Suppressor macrophage treated with lipopolysaccharide for 4 hours (primary cell): ENCODE results near the gene TM9SF1.
A peak's percentile ranks its signal among the peaks of the same experiment; 100 is the strongest.
"Not testable (repeated sequence)": the region's sequence is repeated elsewhere in the genome, so short reads cannot be mapped to it uniquely, and the experiment has no call there.

Experiments used
- DNase-seq: peaks from one replicate; pipeline ENCODE4 v3.0.0-alpha.2; 2020

TM9SF1 gene

GRCh38 chr14:24222987-24223386 is 27.7 kb upstream of the TM9SF1 start:
- DNase-seq = not testable (repeated sequence)

DNA sequence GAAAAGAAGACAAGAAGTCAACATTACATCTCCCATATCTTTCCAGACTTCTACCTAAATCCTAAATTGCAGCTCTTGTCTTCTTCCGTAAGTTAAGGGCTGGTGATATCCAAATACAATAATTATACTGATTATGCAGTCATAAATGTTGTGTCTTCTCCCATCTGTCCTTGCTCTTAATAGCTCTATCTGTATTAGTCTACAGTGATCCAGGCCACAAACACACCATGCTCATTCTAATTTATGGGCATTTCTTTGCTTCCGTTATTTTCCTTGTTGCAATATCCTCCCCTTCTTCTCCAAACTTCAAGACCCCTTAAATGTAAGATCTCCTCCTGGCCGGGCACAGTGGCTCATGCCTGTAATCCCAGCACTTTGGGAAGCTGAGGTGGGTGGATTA is 24.3 kb upstream of the TM9SF1 start:
- no peak for DNase-seq

DNA sequence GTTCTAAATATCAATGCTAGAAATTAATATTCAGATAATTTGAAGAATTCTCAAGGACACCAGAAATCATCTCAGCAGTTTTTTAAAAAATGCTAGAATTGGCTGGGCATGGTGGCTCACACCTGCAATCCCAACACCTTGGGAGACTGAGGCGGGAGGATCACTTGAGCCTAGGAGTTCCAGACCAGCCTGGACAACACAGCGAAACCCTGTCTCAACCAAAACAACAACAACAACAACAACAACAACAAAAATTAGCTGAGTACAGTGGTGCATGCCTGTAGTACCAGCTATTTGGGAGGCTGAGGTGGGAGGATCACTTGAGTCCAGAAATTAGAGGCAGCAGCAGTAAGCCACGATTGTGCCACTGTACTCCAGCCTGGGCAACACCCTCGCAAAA is 23.8 kb upstream of the TM9SF1 start:
- no peak for DNase-seq

DNA sequence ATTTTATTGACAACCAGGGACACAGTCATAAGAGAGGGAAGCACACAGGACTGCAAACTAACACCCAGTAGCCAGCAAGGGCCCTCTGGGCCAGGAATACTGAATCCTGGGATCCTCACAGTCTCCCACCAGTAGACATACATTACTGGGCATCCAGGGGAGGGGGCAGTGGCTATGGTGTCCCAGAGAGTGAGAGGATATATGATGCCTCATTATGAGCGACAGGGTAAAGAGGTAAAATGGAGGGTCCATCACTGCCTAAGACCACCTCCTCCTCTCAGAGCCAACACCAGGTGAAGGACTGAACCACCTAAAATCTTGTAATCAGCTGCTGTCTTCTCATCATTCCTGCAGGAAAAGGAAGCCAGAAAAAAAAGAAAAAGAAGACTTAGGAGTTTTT is 21.6 kb upstream of the TM9SF1 start:
- not testable (repeated sequence) for DNase-seq

DNA sequence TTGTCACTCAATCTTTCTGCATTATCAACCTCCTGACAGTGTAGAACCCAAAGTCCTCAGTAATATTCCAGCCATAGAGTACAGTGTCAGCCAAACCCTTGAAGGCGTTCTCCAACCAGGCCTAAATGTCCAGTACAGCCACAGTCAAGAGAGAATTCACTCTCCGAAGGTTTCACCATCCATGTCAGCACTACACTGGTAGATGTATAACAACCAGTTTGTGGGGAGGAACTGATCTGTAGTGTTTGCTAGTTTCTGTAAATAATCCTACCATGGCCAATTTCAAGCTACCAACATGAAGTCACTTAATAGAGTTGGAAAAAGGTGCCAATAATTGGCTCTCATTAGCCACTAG is 21.1 kb upstream of the TM9SF1 start:
- no peak for DNase-seq

DNA sequence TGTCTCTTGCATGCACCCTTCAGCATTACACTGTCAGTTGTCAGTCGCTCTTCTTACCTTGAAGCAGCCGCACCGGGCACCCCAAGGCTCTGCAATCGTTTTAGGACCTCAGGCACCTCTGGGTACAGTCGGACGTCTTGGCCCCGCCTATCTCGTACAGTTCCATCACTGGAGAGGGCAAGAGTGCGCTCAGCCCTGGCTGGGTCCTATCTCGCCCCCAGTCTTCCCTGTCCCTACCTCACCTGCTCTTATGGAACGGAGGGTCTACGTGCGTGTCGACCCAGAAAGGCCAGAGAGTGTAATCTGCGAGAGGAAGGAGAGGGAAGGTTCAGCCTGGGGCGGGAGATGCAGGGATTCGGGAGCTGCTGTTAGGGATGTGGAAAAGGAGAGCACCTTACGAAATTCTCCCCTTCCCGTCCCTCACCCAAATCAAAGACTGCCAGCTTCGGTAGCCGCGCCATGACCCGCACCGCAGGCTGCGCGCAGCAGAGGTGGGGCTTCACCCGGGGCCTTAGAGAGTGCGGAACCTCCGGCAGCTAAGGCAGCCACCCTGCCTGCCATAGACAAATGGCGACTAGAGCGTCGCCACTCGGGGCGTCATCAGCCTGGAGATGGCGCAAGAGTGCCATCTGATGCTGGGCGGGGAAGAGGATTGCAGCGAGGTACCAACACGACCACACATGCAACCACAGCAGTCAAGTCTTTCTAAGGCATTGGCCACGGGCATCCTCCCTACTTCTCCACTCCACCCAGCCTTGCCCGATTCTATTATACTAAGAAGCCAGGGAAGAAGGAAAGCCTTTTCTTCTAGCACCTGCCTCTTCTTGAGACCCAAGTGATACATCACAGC is 20.5 kb upstream of the TM9SF1 start, which contains the start of gene MDP1:
Gene MDP1, minus strand, starts transcription at position 572 of the 850 bp plus-strand sequence. Its CDS starts 111 bp downstream, at position 461.
- DNase-seq = peak; percentile 91

- no peak for DNase-seq
These were observed 18.8 kb upstream of the TM9SF1 start for GRCh38 chr14:24213866-24214662.

DNA sequence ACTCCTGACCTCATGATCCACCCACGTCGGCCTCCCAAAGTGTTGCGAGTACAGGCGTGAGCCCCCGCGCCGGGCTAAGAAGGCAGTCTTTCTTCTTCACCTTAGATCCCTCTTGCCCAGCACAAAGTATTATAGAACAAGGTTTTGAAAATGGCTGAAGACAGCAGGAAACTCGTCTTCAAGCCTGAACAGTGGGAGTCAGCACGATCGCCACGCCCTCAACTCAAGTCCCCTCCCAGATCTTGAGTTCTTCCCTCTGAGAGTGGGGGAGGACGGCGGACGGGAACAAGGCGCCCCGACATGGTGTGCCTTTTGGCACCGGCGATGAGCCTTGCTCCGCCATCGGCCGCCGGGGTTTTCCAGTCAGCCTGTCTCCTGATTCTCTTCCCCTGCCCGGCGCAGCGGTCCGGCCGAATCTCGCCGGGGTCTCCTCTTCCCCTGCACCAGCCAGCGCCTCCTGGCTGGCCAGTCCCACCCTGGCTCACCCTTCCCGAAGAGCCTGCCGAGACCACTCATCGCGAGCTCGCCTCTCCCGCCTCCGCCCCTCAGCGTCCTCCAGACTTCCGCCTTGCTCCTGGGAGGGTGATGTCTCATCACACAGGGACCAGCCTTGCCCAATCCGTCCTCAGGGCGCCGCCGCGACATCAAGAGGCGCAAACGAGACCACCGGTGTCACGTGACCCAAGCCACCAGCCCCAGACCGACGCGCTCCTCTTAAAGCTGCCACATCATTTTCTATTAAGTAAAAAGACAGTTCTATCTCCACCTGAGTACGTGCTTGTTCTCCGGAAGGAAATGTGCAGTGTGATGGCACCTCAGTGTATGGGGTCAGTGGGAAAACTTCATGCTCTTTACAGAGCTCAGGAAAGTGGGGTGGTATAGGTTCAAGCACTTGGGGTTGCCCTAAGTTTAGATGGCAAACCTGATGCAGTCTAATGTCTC is 18.0 kb upstream of the TM9SF1 start, which contains the start of gene CHMP4A:
Gene CHMP4A, minus strand, starts transcription at position 565 of the 942 bp plus-strand sequence. Its CDS starts 49 bp downstream, at position 516.
- DNase-seq = peak; percentile 99

- no peak for DNase-seq
These were observed 16.1 kb upstream of the TM9SF1 start for GRCh38 chr14:24211311-24211710.

GRCh38 chr14:24207625-24208024 is 12.4 kb upstream of the TM9SF1 start:
- DNase-seq = no peak

- DNase-seq = no peak
These were observed 11.9 kb upstream of the TM9SF1 start for GRCh38 chr14:24207104-24207551.

DNA sequence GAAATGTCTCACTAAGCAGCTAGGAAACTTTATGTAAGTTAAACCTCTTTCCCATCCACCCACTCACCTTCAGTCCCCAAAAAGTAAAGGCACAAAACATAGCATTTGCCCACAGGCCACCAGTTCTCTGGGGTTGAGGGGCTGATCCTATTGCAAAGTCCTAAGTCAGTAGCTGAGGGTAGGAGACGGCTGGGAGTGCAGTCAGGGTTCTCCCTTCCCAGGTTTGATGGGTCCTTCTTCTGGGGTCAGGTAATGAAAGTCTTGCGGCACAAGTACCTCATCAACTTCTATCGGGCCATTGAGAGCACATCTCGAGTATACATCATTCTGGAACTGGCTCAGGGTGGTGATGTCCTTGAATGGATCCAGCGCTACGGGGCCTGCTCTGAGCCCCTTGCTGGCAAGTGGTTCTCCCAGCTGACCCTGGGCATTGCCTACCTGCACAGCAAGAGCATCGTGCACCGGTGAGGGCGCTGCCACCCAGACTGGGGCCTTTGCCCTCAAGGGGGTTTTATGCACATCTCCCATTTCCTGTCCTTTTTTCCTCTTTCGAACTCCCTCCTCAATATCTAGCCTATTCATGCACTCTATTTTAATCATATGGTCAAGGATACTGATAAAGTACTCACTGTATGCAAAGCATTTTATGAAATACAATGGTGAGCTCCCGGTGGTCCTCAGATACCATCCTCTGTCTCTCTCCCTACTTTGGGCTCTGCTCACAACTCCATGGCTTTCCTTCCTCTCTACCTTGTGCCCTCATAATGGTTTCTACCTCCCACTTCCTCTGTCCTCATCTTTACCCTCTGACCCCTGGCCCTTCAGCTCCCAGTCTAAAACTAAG is 11.2 kb upstream of the TM9SF1 start:
- DNase-seq = no peak

GRCh38 chr14:24204163-24205146 is 9.2 kb upstream of the TM9SF1 start:
- DNase-seq = no peak

DNA sequence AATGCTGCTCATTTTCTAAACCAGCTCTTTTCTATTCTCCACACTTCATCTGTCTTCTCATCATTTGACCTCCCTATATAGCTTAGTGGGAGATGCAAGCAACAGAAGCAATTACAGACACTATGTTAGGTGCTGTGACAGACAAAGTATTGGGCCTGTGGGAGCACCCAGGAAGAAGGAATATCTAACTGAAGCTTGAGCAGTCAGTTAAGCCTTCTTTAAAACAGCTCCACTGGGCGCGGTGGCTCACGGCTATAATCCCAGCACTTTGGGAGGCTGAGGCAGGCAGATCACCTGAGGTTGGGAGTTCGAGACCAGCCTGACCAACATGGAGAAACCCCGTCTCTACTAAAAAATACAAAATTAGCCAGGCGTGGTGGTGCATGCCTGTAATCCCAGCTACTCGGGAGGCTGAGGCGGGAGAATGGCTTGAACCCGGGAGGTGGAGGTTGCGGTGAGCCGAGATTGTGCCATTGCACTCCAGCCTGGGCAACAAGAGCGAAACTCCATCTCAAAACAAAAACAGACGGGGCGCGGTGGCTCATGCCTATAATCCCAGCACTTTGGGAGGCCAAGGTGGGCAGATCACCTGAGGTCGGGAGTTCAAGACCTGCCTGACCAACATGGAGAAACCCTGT is 8.1 kb upstream of the TM9SF1 start:
- not testable (repeated sequence) for DNase-seq

DNA sequence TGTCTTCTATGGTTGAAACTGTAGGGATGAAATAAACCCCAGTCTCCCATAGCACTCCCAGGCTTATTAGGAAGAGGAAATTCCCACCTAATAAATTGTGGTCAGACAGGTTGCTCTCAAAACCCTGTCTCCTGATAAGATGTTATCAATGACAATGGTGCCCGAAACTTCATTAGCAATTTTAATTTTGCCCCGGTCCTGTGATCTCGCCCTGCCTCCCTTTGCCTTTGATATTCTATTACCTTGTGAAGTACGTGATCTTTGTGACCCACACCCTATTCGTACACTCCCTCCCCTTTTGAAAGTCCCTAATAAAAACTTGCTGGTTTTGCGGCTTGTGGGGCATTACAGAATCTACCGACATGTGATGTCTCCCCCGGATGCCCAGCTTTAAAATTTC is 7.3 kb upstream of the TM9SF1 start:
- DNase-seq = not testable (repeated sequence)

- no peak for DNase-seq
These were observed 3.7 kb upstream of the TM9SF1 start for GRCh38 chr14:24198814-24199524.

DNA sequence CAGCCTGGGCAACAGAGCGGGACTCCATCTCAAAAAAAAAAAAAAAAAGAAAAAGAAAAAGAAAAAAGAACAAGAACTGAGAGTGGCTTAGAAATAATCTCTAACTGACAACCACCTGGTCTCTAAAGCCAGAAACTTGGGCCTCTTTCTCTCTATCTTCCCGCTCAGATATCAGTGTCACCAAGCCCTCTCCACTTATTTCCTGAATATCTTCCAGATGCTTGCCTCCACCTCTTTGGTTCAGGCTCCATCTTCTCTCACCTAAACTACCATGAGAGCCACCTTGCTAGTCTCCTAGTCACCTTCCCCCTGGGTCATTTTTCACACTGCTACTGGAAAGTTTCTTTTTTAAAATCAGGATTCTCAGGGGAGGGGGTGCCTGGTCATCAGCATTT is 1.8 kb upstream of the TM9SF1 start:
- DNase-seq = no peak

DNA sequence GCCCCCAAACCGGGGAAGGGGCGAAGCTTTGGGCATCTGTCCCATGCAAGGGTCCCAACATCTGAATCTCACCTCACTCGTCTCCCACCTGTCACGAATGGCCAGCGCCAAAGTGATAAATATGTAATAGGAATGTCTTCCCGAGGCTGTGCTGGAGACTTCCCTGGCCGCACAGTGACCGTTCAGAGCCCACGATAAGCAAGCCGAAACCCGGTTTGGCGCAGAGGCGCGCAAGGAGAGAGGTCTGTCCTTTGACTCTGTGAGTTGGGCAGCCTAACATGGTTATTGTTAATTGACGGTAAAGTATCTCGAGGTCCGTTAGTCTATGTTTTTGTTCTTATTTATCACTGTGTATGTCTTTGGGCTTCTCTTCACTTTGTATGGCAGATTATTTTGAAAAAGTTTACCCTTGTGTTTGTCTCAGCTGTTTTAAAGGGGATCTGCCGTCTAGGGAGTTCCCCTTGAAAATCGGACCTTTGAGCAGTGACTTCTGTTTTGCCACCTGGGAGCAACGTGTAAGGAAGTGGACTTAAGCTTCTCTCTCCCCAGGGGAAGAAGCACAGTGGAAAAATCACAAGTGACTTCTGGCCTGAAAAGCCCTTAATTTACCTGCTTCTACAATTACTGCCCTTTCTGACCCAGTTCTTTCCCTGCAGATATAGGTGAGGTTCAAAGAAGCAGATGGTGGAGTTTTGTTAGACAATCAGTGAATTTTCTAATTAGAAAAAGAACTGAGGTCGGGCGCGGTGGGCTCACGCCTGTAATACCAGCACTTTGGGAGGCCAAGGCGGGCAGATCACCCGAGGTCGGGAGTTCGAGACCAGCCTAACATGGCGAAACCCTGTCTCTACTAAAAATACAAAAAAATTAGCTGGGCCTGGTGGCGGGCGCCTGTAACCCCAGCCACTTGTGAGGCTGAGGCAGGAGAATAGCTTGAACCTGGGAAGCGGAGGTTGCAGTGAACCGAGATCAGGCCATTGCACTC is 1.1 kb upstream of the TM9SF1 start:
- DNase-seq = peak; percentile 29
